H9 (cell line): Measurements from ENCODE around the gene FAT1. TPM values are rescaled to one million over a fixed set of nuclear protein-coding genes. Genes with fewer than 3 reads are reported as not detected.

Experiments used
- DNase-seq: peaks from one replicate; pipeline ENCODE4 v3.0.0-alpha.2; 2017
- H2AFZ ChIP-seq: one replicate; pipeline ENCODE4 v1.6.1; 2013; ENCODE audit warnings: mild to moderate bottlenecking, low read length, control low read depth, moderate library complexity
- H2AK5ac ChIP-seq: 2 replicates; pipeline ENCODE4 v1.6.1; 2013; ENCODE audit warnings: low read length, control low read depth, mixed read lengths; ENCODE audit not compliant: insufficient read length
- H2BK120ac ChIP-seq: one replicate; pipeline ENCODE4 v1.6.1; 2013; ENCODE audit warnings: low read depth, mild to moderate bottlenecking, low read length, control low read depth, inconsistent platforms; ENCODE audit not compliant: poor library complexity, severe bottlenecking
- H2BK12ac ChIP-seq: 2 replicates; pipeline ENCODE4 v1.6.1; 2013; ENCODE audit warnings: low read length, control low read depth, mixed read lengths, low read depth; ENCODE audit not compliant: insufficient read length
- H2BK15ac ChIP-seq: 2 replicates; pipeline ENCODE4 v1.6.1; 2013; ENCODE audit warnings: low read depth, low read length, control low read depth
- H2BK20ac ChIP-seq: one replicate; pipeline ENCODE4 v1.6.1; 2013; ENCODE audit warnings: low read depth, mild to moderate bottlenecking, low read length, control low read depth, inconsistent platforms; ENCODE audit not compliant: poor library complexity, severe bottlenecking
- H2BK5ac ChIP-seq: 2 replicates; pipeline ENCODE4 v1.6.1; 2013; ENCODE audit warnings: low read length, control low read depth, mixed read lengths; ENCODE audit not compliant: insufficient read length
- H3K14ac ChIP-seq: 2 replicates; pipeline ENCODE4 v1.6.1; 2013; ENCODE audit warnings: low read length, control low read depth; ENCODE audit not compliant: insufficient read depth
- H3K18ac ChIP-seq: 2 replicates; pipeline ENCODE4 v1.6.1; 2013; ENCODE audit warnings: low read depth, mild to moderate bottlenecking, mixed read lengths, low read length, control low read depth; ENCODE audit not compliant: insufficient read length
- H3K23ac ChIP-seq: 2 replicates; pipeline ENCODE4 v1.6.1; 2013; ENCODE audit warnings: low read length, control low read depth, mixed read lengths, low read depth; ENCODE audit not compliant: insufficient read length
- H3K23me2 ChIP-seq: 2 replicates; pipeline ENCODE4 v1.6.1; 2013; ENCODE audit warnings: low read depth, mild to moderate bottlenecking, mixed read lengths, low read length, control low read depth; ENCODE audit not compliant: insufficient read length, poor library complexity, severe bottlenecking
- H3K27ac ChIP-seq: 2 replicates; pipeline ENCODE4 v1.5.1; 2013; ENCODE audit warnings: low read length, control low read depth, mixed read lengths, low read depth; ENCODE audit not compliant: insufficient read length
- H3K27me3 ChIP-seq: 2 replicates; pipeline ENCODE4 v1.6.1; 2013; ENCODE audit warnings: low read length, control low read depth, inconsistent platforms; ENCODE audit not compliant: insufficient read depth
- H3K4ac ChIP-seq: 2 replicates; pipeline ENCODE4 v1.6.1; 2013; ENCODE audit warnings: low read depth, mild to moderate bottlenecking, control low read depth, inconsistent platforms, low read length, moderate library complexity
- H3K4me1 ChIP-seq: 2 replicates; pipeline ENCODE4 v1.6.1; 2013; ENCODE audit warnings: low read length, control low read depth, inconsistent platforms; ENCODE audit not compliant: insufficient read depth
- H3K4me2 ChIP-seq: 2 replicates; pipeline ENCODE4 v1.6.1; 2013; ENCODE audit warnings: low read length, control low read depth, mixed read lengths; ENCODE audit not compliant: insufficient read length, insufficient read depth
- H3K56ac ChIP-seq: 2 replicates; pipeline ENCODE4 v1.6.1; 2013; ENCODE audit warnings: low read depth, mild to moderate bottlenecking, mixed read lengths, low read length, control low read depth; ENCODE audit not compliant: insufficient read length
- H3K79me1 ChIP-seq: 2 replicates; pipeline ENCODE4 v1.6.1; 2013; ENCODE audit warnings: low read depth, mild to moderate bottlenecking, moderate library complexity, low read length, control low read depth, inconsistent platforms; ENCODE audit not compliant: insufficient read depth, poor library complexity, severe bottlenecking
- H3K79me2 ChIP-seq: 2 replicates; pipeline ENCODE4 v1.6.1; 2013; ENCODE audit warnings: low read length, control low read depth, inconsistent platforms; ENCODE audit not compliant: insufficient read depth
- H3K9ac ChIP-seq: 2 replicates; pipeline ENCODE4 v1.6.1; 2013; ENCODE audit warnings: low read length, control low read depth, mixed read lengths; ENCODE audit not compliant: insufficient read length; ENCODE audit errors: extremely low read depth
- H3K9me3 ChIP-seq: one replicate; pipeline ENCODE4 v1.6.1; 2013; ENCODE audit warnings: low read depth, low read length, inconsistent platforms; ENCODE audit not compliant: control insufficient read depth
- H3T11ph ChIP-seq: one replicate; pipeline ENCODE4 v1.6.1; 2013; ENCODE audit warnings: mild to moderate bottlenecking, low read length, control low read depth, inconsistent platforms
- H4K20me1 ChIP-seq: one replicate; pipeline ENCODE4 v1.6.1; 2013; ENCODE audit not compliant: control insufficient read depth, insufficient read length, insufficient read depth
- H4K5ac ChIP-seq: 2 replicates; pipeline ENCODE4 v1.6.1; 2013; ENCODE audit warnings: low read depth, mild to moderate bottlenecking, mixed read lengths, low read length, control low read depth; ENCODE audit not compliant: insufficient read length
- H4K8ac ChIP-seq: replicated peaks from 2 replicates; pipeline ENCODE4 v1.6.1; 2013; ENCODE audit warnings: low read length, control low read depth, mixed read lengths, low read depth; ENCODE audit not compliant: insufficient read length
- H4K91ac ChIP-seq: 2 replicates; pipeline ENCODE4 v1.6.1; 2013; ENCODE audit warnings: low read depth, mild to moderate bottlenecking, moderate library complexity, mixed read lengths, low read length, control low read depth; ENCODE audit not compliant: insufficient read length
- H3K27ac Mint-ChIP-seq, 3 experiments: 2 replicates in 2 of 3; 3 replicates in 1 of 3; pipeline ENCODE4 v1.8.0; 2020 to 2021; ENCODE audit warnings: mixed read lengths in 3 of 3, mild to moderate bottlenecking in 1 of 3, moderate library complexity in 1 of 3
- H3K27me3 Mint-ChIP-seq: 2 replicates; pipeline ENCODE4 v1.8.0; 2021; ENCODE audit warnings: low read depth, mild to moderate bottlenecking, moderate library complexity, mixed read lengths
- H3K36me3 Mint-ChIP-seq, 3 experiments: 2 replicates in 2 of 3; 3 replicates in 1 of 3; pipeline ENCODE4 v1.8.0; 2020 to 2021; ENCODE audit warnings: low read depth in 3 of 3, mixed read lengths in 3 of 3; ENCODE audit not compliant: insufficient read depth in 1 of 3
- H3K4me1 Mint-ChIP-seq, 2 experiments: 2 replicates each; pipeline ENCODE4 v1.8.0; 2020; ENCODE audit warnings: mixed read lengths in 2 of 2
- H3K4me3 Mint-ChIP-seq, 2 experiments: 2 replicates in 1 of 2; 3 replicates in 1 of 2; pipeline ENCODE4 v1.8.0; 2020 to 2021; ENCODE audit warnings: mild to moderate bottlenecking in 2 of 2, mixed read lengths in 2 of 2, moderate library complexity in 1 of 2
- H3K9me3 Mint-ChIP-seq, 2 experiments: 2 replicates in 1 of 2; 3 replicates in 1 of 2; pipeline ENCODE4 v1.8.0; 2020; ENCODE audit warnings: mild to moderate bottlenecking in 2 of 2, mixed read lengths in 2 of 2, moderate library complexity in 1 of 2
- CTCF ChIP-seq: fragments of 200-600 bp; sonication (generic); conservative IDR thresholded peaks from 3 replicates; pipeline ENCODE4 v1.8.0; 2021; ENCODE audit warnings: antibody characterized with exemption, mild to moderate bottlenecking
- WGBS: extraction: QIAGEN DNeasy Blood & Tissue Kit; methylation state at CpG from one replicate; pipeline ENCODE4 v1.1.7; 2013; ENCODE audit warnings: missing lambda C conversion rate, low lambda C conversion rate, mixed read lengths; ENCODE audit not compliant: insufficient read length; ENCODE audit errors: extremely low coverage; 5-methylcytosine and 5-hydroxymethylcytosine counted together
- total RNA-seq: library from RNA; stranded (reverse); gene quantifications from 2 replicates; pipeline ENCODE4 v1.2.1, GENCODE V29; 2021

The FAT1 gene
- total RNA-seq, 1 experiment from 2014 or later: 173 TPM

GRCh38 chr4:186760576-186760975, 36.9 kb upstream of the FAT1 start:
- Histone ChIP-seq H3K4me1 (no peaks in the 10 kb centered on the region), H3K27me3 (no peaks in the 10 kb centered on the region), H3K9ac (no peak overlapping the region), H4K8ac (no peak overlapping the region), H3K23me2 (no peaks in the 10 kb centered on the region), H2AFZ (no peak overlapping the region), H4K20me1 (no peaks in the 10 kb centered on the region), H3K79me1 (no peaks in the 10 kb centered on the region), H4K5ac (no peak overlapping the region), H3K56ac (no peak overlapping the region), H2AK5ac (no peak overlapping the region), H3K4me2 (no peak overlapping the region), H2BK120ac (no peak overlapping the region), H3K9me3 (no peaks in the 10 kb centered on the region), H3K27ac (no peak overlapping the region), H3K4ac (no peak overlapping the region), H3K18ac (no peak overlapping the region), H2BK15ac (no peak overlapping the region), H3K14ac (no peak overlapping the region), H2BK12ac (no peak overlapping the region), H4K91ac (no peak overlapping the region), H2BK20ac (no peak overlapping the region), H3K23ac (no peak overlapping the region), H2BK5ac (no peak overlapping the region), H3T11ph (no peak overlapping the region), H3K79me2 (no peaks in the 10 kb centered on the region)
- Mint-ChIP-seq H3K9me3 (no peaks in the 10 kb centered on the region; a peak in 3 of 5 replicates), H3K4me3 (no peak overlapping the region), H3K4me1 (peaks cover 2 to 6% of the 10 kb centered on the region in 2 experiments; a peak in 2 of 4 replicates), H3K27ac (no peak overlapping the region), H3K27me3 (no peaks in the 10 kb centered on the region), H3K36me3 (no peaks in the 10 kb centered on the region; a peak in 1 of 7 replicates)
- DNase-seq: no peak
- no peak for TF ChIP-seq CTCF
- WGBS: no CpG with 5 or more reads among the region's 6 CpGs
